HEK293 (cell line): Measurements from ENCODE around the gene ENDOV.

Experiments
- CTCF ChIA-PET: fragments of 350-600 bp; formaldehyde crosslinking; extraction: SDS; loops from one replicate; lab custom pipeline; 2021; ENCODE audit warnings: antibody characterized with exemption; lab: Yijun Ruan, JAX
- POLR2A ChIA-PET: fragments of 300-600 bp; formaldehyde crosslinking; extraction: SDS; loops from one replicate; lab custom pipeline; 2020; ENCODE audit warnings: antibody characterized with exemption, inconsistent platforms; lab: Yijun Ruan, JAX
- H3K27ac ChIP-seq: fragments of 200-500 bp; sonication (Bioruptor generic); 2 replicates; pipeline ENCODE4 v1.5.1; 2014; ENCODE audit warnings: low read depth, low read length, control low read depth, inconsistent platforms; ENCODE audit errors: extremely low read depth
- H3K36me3 ChIP-seq, 2 experiments: fragments of 200-500 bp in 1 of 2; sonication (Bioruptor generic) in 1 of 2; 1 replicate in 1 of 2; 2 replicates in 1 of 2; pipeline ENCODE4 v1.5.1; 2014 to 2017; ENCODE audit warnings: inconsistent platforms in 2 of 2, low read length in 2 of 2; ENCODE audit not compliant: control insufficient read depth in 2 of 2, insufficient read depth in 1 of 2
- H3K4me1 ChIP-seq: fragments of 200-500 bp; sonication (Bioruptor generic); 2 replicates; pipeline ENCODE4 v1.5.1; 2014; ENCODE audit warnings: mild to moderate bottlenecking, low read length, inconsistent platforms; ENCODE audit not compliant: control insufficient read depth, insufficient read depth
- H3K4me3 ChIP-seq: 2 replicates; pipeline ENCODE4 v1.5.1; 2011; ENCODE audit warnings: low read depth, mild to moderate bottlenecking, control low read depth, low read length, moderate library complexity
- H3K9me3 ChIP-seq: fragments of 200-500 bp; sonication (Bioruptor generic); 2 replicates; pipeline ENCODE4 v1.5.1; 2014; ENCODE audit warnings: low read depth, low read length, inconsistent platforms; ENCODE audit not compliant: control insufficient read depth, insufficient read depth
- ATF2 ChIP-seq: fragments of 450-650 bp; formaldehyde crosslinking; IDR thresholded peaks from 2 replicates; pipeline ENCODE4 v1.5.1; 2016; ENCODE audit warnings: missing biosample characterization, missing genetic modification characterization, low read depth
- CTCF ChIP-seq: fragments of 450-650 bp; formaldehyde crosslinking; IDR thresholded peaks from 2 replicates; pipeline ENCODE4 v1.5.1; 2016; ENCODE audit warnings: missing biosample characterization, missing genetic modification characterization
- ELK4 ChIP-seq: IDR thresholded peaks from 2 replicates; pipeline ENCODE4 v1.6.1; 2011; ENCODE audit warnings: mild to moderate bottlenecking, low read depth, low read length, borderline replicate concordance
- GFI1B ChIP-seq: fragments of 450-650 bp; formaldehyde crosslinking; IDR thresholded peaks from 2 replicates; pipeline ENCODE4 v1.5.1; 2016; ENCODE audit warnings: missing biosample characterization, missing genetic modification characterization
- GLI2 ChIP-seq: fragments of 450-650 bp; formaldehyde crosslinking; IDR thresholded peaks from 2 replicates; pipeline ENCODE4; 2017; ENCODE audit warnings: missing biosample characterization, missing genetic modification characterization, low read depth, borderline replicate concordance
- KLF1 ChIP-seq: fragments of 450-650 bp; formaldehyde crosslinking; IDR thresholded peaks from 2 replicates; pipeline ENCODE4 v1.5.1; 2016; ENCODE audit warnings: missing biosample characterization, missing genetic modification characterization
- KLF9 ChIP-seq: fragments of 450-650 bp; formaldehyde crosslinking; IDR thresholded peaks from 2 replicates; pipeline ENCODE4 v1.5.1; 2016; ENCODE audit warnings: missing biosample characterization, missing genetic modification characterization, low read depth
- MEIS1 ChIP-seq: sonication (generic); formaldehyde crosslinking; IDR thresholded peaks from 2 replicates; pipeline ENCODE4 v1.8.1; 2022; ENCODE audit warnings: missing genetic modification reagents, mild to moderate bottlenecking, borderline replicate concordance
- PRDM4 ChIP-seq: fragments of 450-650 bp; formaldehyde crosslinking; IDR thresholded peaks from 2 replicates; pipeline ENCODE4 v1.5.1; 2017; ENCODE audit warnings: missing biosample characterization, missing genetic modification characterization
- ZBTB7A ChIP-seq: fragments of 450-650 bp; formaldehyde crosslinking; IDR thresholded peaks from 2 replicates; pipeline ENCODE4 v1.5.1; 2016; ENCODE audit warnings: low read depth, missing biosample characterization, missing genetic modification characterization
- ZEB2 ChIP-seq: fragments of 450-650 bp; formaldehyde crosslinking; IDR thresholded peaks from 2 replicates; pipeline ENCODE4 v1.5.1; 2016; ENCODE audit warnings: missing biosample characterization, missing genetic modification characterization
- ZFHX2 ChIP-seq: fragments of 450-650 bp; formaldehyde crosslinking; conservative IDR thresholded peaks from 2 replicates; pipeline ENCODE4 v1.5.1; 2016; ENCODE audit warnings: missing biosample characterization, missing genetic modification characterization
- ZNF174 ChIP-seq: fragments of 450-650 bp; formaldehyde crosslinking; IDR thresholded peaks from 2 replicates; pipeline ENCODE4 v1.5.0; 2017; ENCODE audit warnings: missing biosample characterization, mild to moderate bottlenecking, missing genetic modification characterization
- ZNF2 ChIP-seq: fragments of 450-650 bp; formaldehyde crosslinking; IDR thresholded peaks from 2 replicates; pipeline ENCODE4 v1.5.1; 2016; ENCODE audit warnings: missing biosample characterization, missing genetic modification characterization
- ZNF280C ChIP-seq: fragments of 450-650 bp; formaldehyde crosslinking; IDR thresholded peaks from 2 replicates; pipeline ENCODE4 v1.5.1; 2016; ENCODE audit warnings: missing biosample characterization, missing genetic modification characterization
- ZNF37A ChIP-seq: fragments of 450-650 bp; IDR thresholded peaks from 2 replicates; pipeline ENCODE4 v1.5.1; 2018; ENCODE audit warnings: missing biosample characterization, missing genetic modification characterization
- ZNF473 ChIP-seq: fragments of 450-650 bp; formaldehyde crosslinking; IDR thresholded peaks from 2 replicates; pipeline ENCODE4 v1.5.1; 2017; ENCODE audit warnings: missing biosample characterization, missing genetic modification characterization
- ZNF530 ChIP-seq: fragments of 450-650 bp; formaldehyde crosslinking; IDR thresholded peaks from 2 replicates; pipeline ENCODE4 v1.5.1; 2016; ENCODE audit warnings: low read depth, missing biosample characterization, missing genetic modification characterization
- ZNF585B ChIP-seq: fragments of 450-650 bp; formaldehyde crosslinking; IDR thresholded peaks from 2 replicates; pipeline ENCODE4 v1.5.1; 2016; ENCODE audit warnings: missing biosample characterization, missing genetic modification characterization
- ZNF596 ChIP-seq: fragments of 450-650 bp; IDR thresholded peaks from 2 replicates; pipeline ENCODE4 v1.5.0; 2018; ENCODE audit warnings: missing biosample characterization, mild to moderate bottlenecking, missing genetic modification characterization, moderate library complexity
- ZNF600 ChIP-seq: fragments of 450-650 bp; formaldehyde crosslinking; IDR thresholded peaks from 2 replicates; pipeline ENCODE4 v1.5.1; 2016; ENCODE audit warnings: missing biosample characterization, missing genetic modification characterization
- ZNF830 ChIP-seq: fragments of 450-650 bp; IDR thresholded peaks from 2 replicates; pipeline ENCODE4 v1.5.0; 2018; ENCODE audit warnings: missing biosample characterization, missing genetic modification characterization, low read depth, mild to moderate bottlenecking, moderate library complexity
- ZSCAN5A ChIP-seq: fragments of 450-650 bp; formaldehyde crosslinking; IDR thresholded peaks from 2 replicates; pipeline ENCODE4 v1.5.1; 2016; ENCODE audit warnings: missing biosample characterization, missing genetic modification characterization

ENDOV gene

GRCh38 chr17:80473701-80474100 is 58.7 kb downstream of the ENDOV start:
- Histone ChIP-seq H3K4me1 (peaks cover 7% of the 10 kb centered on the region), H3K36me3 (peaks cover 0 to 54% of the 10 kb centered on the region in 2 experiments; a peak in 2 of 3 replicates), H3K9me3 (no peaks in the 10 kb centered on the region), H3K4me3 (no peak overlapping the region), H3K27ac (no peak overlapping the region)
- POLR2A ChIA-PET, result interaction anchor here (0.9 to 10.4 kb wide), 4 partner anchors 9 to 23 kb away, joined by 3 to 110 read pairs (median 4); no protein-coding TSS in a partner anchor
- TF ChIP-seq ZNF830 (tag by site-specific recombination) (no peak), GFI1B (no peak), ZNF473 (no peak), KLF1 (tag by site-specific recombination) (peak; percentile 49; the same call in 1 of the 2 replicates), ZFHX2 (tag by site-specific recombination) (no peak), ZNF174 (tag by site-specific recombination) (no peak)
- CTCF ChIA-PET, result interaction anchor here (0.6 to 4.6 kb wide), 7 partner anchors 21 to 628 kb away, joined by 3 to 28 read pairs (median 4); partner anchors contain the start of gene RPTOR

- no peaks in the 10 kb centered on the region for H3K9me3 ChIP-seq
- H3K4me1 ChIP-seq, result peaks cover 7% of the 10 kb centered on the region
- CTCF ChIA-PET, result interaction anchor here (0.6 to 4.6 kb wide), 9 partner anchors 22 to 628 kb away, joined by 3 to 28 read pairs (median 3); partner anchors contain the start of gene RPTOR
- H3K27ac ChIP-seq, result peak overlapping the region; percentile 86; the same call in 1 of the 2 replicates
- H3K4me3 ChIP-seq, result peak overlapping the region; percentile 49
- POLR2A ChIA-PET, result interaction anchor here (0.7 to 10.4 kb wide), 3 partner anchors 10 to 71 kb away, joined by 4 to 110 read pairs (median 22); partner anchors contain the start of gene RPTOR
- peaks cover 0 to 47% of the 10 kb centered on the region in 2 experiments; a peak in 2 of 3 replicates for H3K36me3 ChIP-seq
- TF ChIP-seq ZNF600 (tag by site-specific recombination) (peak; percentile 47; the same call in 1 of the 2 replicates), ATF2 (no peak), KLF9 (tag by site-specific recombination) (0 out of 2 replicates have a peak, but pooled peaks have one; percentile 19), ZSCAN5A (tag by site-specific recombination) (no peak), ZNF2 (tag by site-specific recombination) (peak; percentile 23; the same call in 1 of the 2 replicates), CTCF (peak; percentile 73; the same call in 1 of the 2 replicates), ZBTB7A (tag by site-specific recombination) (no peak), ZNF37A (tag by site-specific recombination) (no peak), ZEB2 (tag by site-specific recombination) (peak; percentile 65), MEIS1 (CRISPR knock-in tag) (no peak), ZNF280C (tag by site-specific recombination) (no peak), PRDM4 (tag by site-specific recombination) (no peak), ELK4 (no peak), ZNF596 (tag by site-specific recombination) (no peak), GLI2 (tag by site-specific recombination) (no peak), ZNF530 (tag by site-specific recombination) (no peak), ZNF585B (tag by site-specific recombination) (no peak)
Measured at GRCh38 chr17:80474231-80474960, 59.4 kb downstream of the ENDOV start.
